ENCODE results near the gene CDCP2.

- no peak for TF ChIP-seq SUZ12 (IDR thresholded peaks at IDR 0.05; ENCODE audit: extremely low read depth, insufficient read depth, insufficient read length)
- no peak for TF ChIP-seq ZNF274 (IDR thresholded peaks at IDR 0.05; ENCODE audit: low read depth, low read length)
- TF ChIP-seq YY1 (IDR thresholded peaks at IDR 0.05; ENCODE audit: insufficient read depth, insufficient read length) = no peak
Observed at GRCh38 chr1:54142146-54142900, 10.5 kb downstream of the CDCP2 start.

All from NT2/D1 (cell line).